ENCODE results near the gene SH3GL1. TPM values are rescaled to one million over a fixed set of nuclear protein-coding genes. Genes with fewer than 3 reads are reported as not detected.
A peak's percentile ranks its signal among the peaks of the same experiment; 100 is the strongest.

SH3GL1 gene
- total and polyA plus RNA-seq, 10 of the 15 experiments (the other 5 are each of a cell fraction or from before 2014, with no cell fraction given): 0.93 to 47.4 (median 28.4) TPM

- FAIRE-seq: no peak
- Histone ChIP-seq H3K27ac (ENCODE audit: control insufficient read depth, insufficient read depth) (no peak overlapping the region; the same call in 1 of the 2 replicates), H3K4me1 (ENCODE audit: control insufficient read depth, insufficient read depth, low read length) (peaks cover 7% of the 10 kb centered on the region), H2AFZ (ENCODE audit: control insufficient read depth, low read depth, low read length) (no peak overlapping the region), H3K36me3 (ENCODE audit: control insufficient read depth in 2 of 2, insufficient read depth in 2 of 2, low read length in 1 of 2) (peaks cover 0 to 26% of the 10 kb centered on the region in 2 experiments; a peak in 3 of 4 replicates), H3K9ac (ENCODE audit: control insufficient read depth, insufficient read depth, low read length) (no peak overlapping the region), H3K4me2 (ENCODE audit: control insufficient read depth, insufficient read depth) (no peak overlapping the region), H4K20me1 (ENCODE audit: control insufficient read depth, insufficient read depth) (no peaks in the 10 kb centered on the region), H3K79me2 (ENCODE audit: control insufficient read depth, insufficient read depth, low read length) (no peaks in the 10 kb centered on the region), H3K27me3 (replicated peaks in 1 of 2; ENCODE audit: control insufficient read depth in 2 of 2, insufficient read depth in 2 of 2, low read length in 1 of 2) (no peaks in the 10 kb centered on the region), H3K4me3 (no peak overlapping the region), H3K9me3 (replicated peaks; ENCODE audit: control insufficient read depth, insufficient read depth, low read length) (no peaks in the 10 kb centered on the region)
- DNase-seq (ENCODE audit: low read depth, low spot score): no peak
- no peak for ATAC-seq
- intact Hi-C loops (cut with micrococcal nuclease; ENCODE audit: unreplicated experiment): no loop called here
- POLR2A ChIA-PET: no interaction called here
- in situ Hi-C loops (cut with MboI): no loop called here
- 64% methylated on average over 10 of the region's 10 CpGs for WGBS (ENCODE audit: insufficient coverage, insufficient replicate concordance, low lambda C conversion rate, missing lambda C conversion rate)
- SMC1A ChIA-PET (ENCODE audit: uncharacterized antibody, unreplicated experiment): no interaction called here
- CTCF ChIA-PET: no interaction called here
- no TSS peak for BruUV-seq (replicated peaks)
- TF ChIP-seq POLR2A (IDR thresholded peaks at IDR 0.05; ENCODE audit: low read depth, low read length): 0 out of 2 replicates have a peak, but pooled peaks have one; percentile 1
- TF ChIP-seq KDM1A (IDR thresholded peaks at IDR 0.05; ENCODE audit: borderline replicate concordance): no peak
- RAD21 ChIA-PET (ENCODE audit: unreplicated experiment): no interaction called here
Measured at GRCh38 chr19:4442819-4443146, 42.4 kb upstream of the SH3GL1 start.

GRCh38 chr19:4441994-4442818 lies 41.9 kb upstream of the SH3GL1 start:
- no peak overlapping the region; the same call in 1 of the 2 replicates for H3K27ac ChIP-seq (ENCODE audit: control insufficient read depth, insufficient read depth)
- ATAC-seq: peak; percentile 32
- peaks cover 7% of the 10 kb centered on the region for H3K4me1 ChIP-seq (ENCODE audit: control insufficient read depth, insufficient read depth, low read length)
- no peak overlapping the region for H2AFZ ChIP-seq (ENCODE audit: control insufficient read depth, low read depth, low read length)
- FAIRE-seq: no peak
- BruUV-seq (replicated peaks): no TSS peak
- no peak for DNase-seq (ENCODE audit: low read depth, low spot score)
- POLR2A ChIA-PET: no interaction called here
- no peaks in the 10 kb centered on the region for H3K27me3 ChIP-seq (replicated peaks in 1 of 2; ENCODE audit: control insufficient read depth in 2 of 2, insufficient read depth in 2 of 2, low read length in 1 of 2)
- 33% methylated on average over 22 of the region's 22 CpGs for WGBS (ENCODE audit: insufficient coverage, insufficient replicate concordance, low lambda C conversion rate, missing lambda C conversion rate)
- no peak overlapping the region for H3K4me3 ChIP-seq
- no peak overlapping the region for H3K9ac ChIP-seq (ENCODE audit: control insufficient read depth, insufficient read depth, low read length)
- intact Hi-C loops (cut with micrococcal nuclease; ENCODE audit: unreplicated experiment): no loop called here
- CTCF ChIA-PET: no interaction called here
- peaks cover 0 to 23% of the 10 kb centered on the region in 2 experiments; a peak in 3 of 4 replicates for H3K36me3 ChIP-seq (ENCODE audit: control insufficient read depth in 2 of 2, insufficient read depth in 2 of 2, low read length in 1 of 2)
- no peak overlapping the region for H3K4me2 ChIP-seq (ENCODE audit: control insufficient read depth, insufficient read depth)
- RAD21 ChIA-PET (ENCODE audit: unreplicated experiment): no interaction called here
- SMC1A ChIA-PET (ENCODE audit: uncharacterized antibody, unreplicated experiment): no interaction called here
- in situ Hi-C loops (cut with MboI): no loop called here
- no peaks in the 10 kb centered on the region for H3K79me2 ChIP-seq (ENCODE audit: control insufficient read depth, insufficient read depth, low read length)
- H4K20me1 ChIP-seq (ENCODE audit: control insufficient read depth, insufficient read depth): no peaks in the 10 kb centered on the region
- H3K9me3 ChIP-seq (replicated peaks; ENCODE audit: control insufficient read depth, insufficient read depth, low read length): no peaks in the 10 kb centered on the region
- no peak for TF ChIP-seq ZBTB33 (IDR thresholded peaks at IDR 0.05)
- no peak for TF ChIP-seq ZNF24 (IDR thresholded peaks at IDR 0.05)
- no peak for TF ChIP-seq BMI1 (IDR thresholded peaks at IDR 0.05; ENCODE audit: borderline replicate concordance)
- no peak for TF ChIP-seq SRF (IDR thresholded peaks at IDR 0.05; ENCODE audit: low read depth in 2 of 2, low read length in 2 of 2)
- peak; percentile 49; the same call in 1 of the 2 replicates for TF ChIP-seq POLR2A (IDR thresholded peaks at IDR 0.05; ENCODE audit: low read depth, low read length)
- TF ChIP-seq IKZF2 (IDR thresholded peaks at IDR 0.05): no peak
- no peak for TF ChIP-seq MYC (IDR thresholded peaks at IDR 0.05; ENCODE audit: insufficient read depth, insufficient read length, insufficient replicate concordance, low read length, severe bottlenecking)
- peak in 1 of 2 experiments; percentile 30; a peak in 1 of 4 replicates for TF ChIP-seq BHLHE40 (IDR thresholded peaks at IDR 0.05; ENCODE audit: borderline replicate concordance in 1 of 2, low read depth in 2 of 2, low read length in 1 of 2)
- TF ChIP-seq RBBP5 (conservative IDR thresholded peaks at IDR 0.05): no peak
- no peak for TF ChIP-seq ASH2L (IDR thresholded peaks at IDR 0.05; ENCODE audit: borderline replicate concordance, low read depth)
- TF ChIP-seq CHD2 (IDR thresholded peaks at IDR 0.05; ENCODE audit: borderline replicate concordance, low read depth, low read length): no peak
- no peak for TF ChIP-seq JUNB (IDR thresholded peaks at IDR 0.05)
- no peak for TF ChIP-seq IRF5 (IDR thresholded peaks at IDR 0.05; ENCODE audit: borderline replicate concordance)
- TF ChIP-seq ZNF622 (IDR thresholded peaks at IDR 0.05): no peak
